ENCODE measurements around the gene PIP4K2B. TPM values are rescaled to one million over a fixed set of nuclear protein-coding genes. Genes with fewer than 3 reads are reported as not detected.

Gene PIP4K2B
- total and polyA plus RNA-seq, 5 experiments from 2014 or later, result 11.8 to 64.2 (median 17.8) TPM

DNA sequence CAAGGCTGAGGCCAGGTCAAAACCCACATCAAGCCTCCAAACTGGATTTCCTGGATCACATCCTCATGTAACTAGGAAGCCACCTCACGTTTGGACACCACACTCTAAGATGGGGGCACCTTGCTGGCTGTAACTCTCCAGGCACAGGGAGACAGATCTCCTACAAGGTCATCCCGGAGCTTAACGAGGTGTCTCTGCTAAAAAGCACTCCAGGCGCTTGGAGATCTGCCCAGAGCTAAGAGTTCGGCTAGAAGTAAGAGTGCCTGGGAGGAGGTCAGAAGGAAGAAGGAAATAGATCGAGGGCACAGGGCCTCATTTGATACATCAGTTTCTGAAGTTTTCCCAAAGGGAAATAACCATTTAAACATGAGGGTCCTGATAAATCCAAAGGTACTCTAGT is 30.9 kb downstream of the PIP4K2B start:
- Mint-ChIP-seq H3K36me3 (peaks cover 0 to 89% (median 4%) of the 10 kb centered on the region in 3 donors), H3K27ac (peak overlapping the region in 2 of 10 donors; percentile 11 to 55), H3K4me3 (no peak overlapping the region), H3K4me1 (peaks cover 1 to 15% (median 8%) of the 10 kb centered on the region in 4 donors), H3K9me3 (no peaks in the 10 kb centered on the region), H3K27me3 (no peaks in the 10 kb centered on the region)
- DNase-seq (no peak), ATAC-seq (no peak)
- POLR2A ChIA-PET, result no interaction called here

- ATAC-seq (no peak), DNase-seq (no peak)
- peaks cover 1 to 21% (median 13%) of the 10 kb centered on the region in 4 donors for H3K4me1 Mint-ChIP-seq
- no peak overlapping the region for H3K4me3 Mint-ChIP-seq
- H3K36me3 Mint-ChIP-seq, result peaks cover 0 to 87% (median 2%) of the 10 kb centered on the region in 3 donors
- POLR2A ChIA-PET, result no interaction called here
- H3K27ac Mint-ChIP-seq, result peak overlapping the region in 5 of 10 donors; percentile 18 to 73 (median 58)
- H3K9me3 Mint-ChIP-seq, result no peaks in the 10 kb centered on the region
- no peaks in the 10 kb centered on the region for H3K27me3 Mint-ChIP-seq
These were observed 33.0 kb downstream of the PIP4K2B start for GRCh38 chr17:38766341-38766740.

DNA sequence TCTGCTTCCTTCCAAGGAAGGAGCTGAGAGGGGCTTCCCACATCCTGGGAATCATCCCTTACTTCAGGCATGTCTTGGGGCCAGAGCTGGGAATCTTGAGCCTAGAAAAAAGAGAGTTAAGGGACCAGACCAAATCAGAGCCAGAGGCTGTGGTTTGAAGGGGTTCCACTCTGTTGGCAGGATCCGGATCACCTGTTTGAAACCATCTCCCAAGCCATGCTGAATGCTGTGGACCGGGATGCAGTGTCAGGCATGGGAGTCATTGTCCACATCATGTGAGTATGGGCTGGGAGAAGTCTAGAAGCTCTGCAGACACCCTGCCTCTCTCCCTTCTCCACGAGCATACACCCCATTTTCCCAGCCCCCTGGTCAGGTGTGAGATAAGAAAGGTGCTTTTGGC is 37.1 kb downstream of the PIP4K2B start:
- peaks cover 7 to 25% (median 13%) of the 10 kb centered on the region in 4 donors for H3K4me1 Mint-ChIP-seq
- H3K9me3 Mint-ChIP-seq, result no peaks in the 10 kb centered on the region
- peak overlapping the region in 3 of 10 donors; percentile 31 to 84 (median 46) for H3K27ac Mint-ChIP-seq
- DNase-seq (no peak), ATAC-seq (no peak)
- H3K27me3 Mint-ChIP-seq, result no peaks in the 10 kb centered on the region
- no peak overlapping the region for H3K4me3 Mint-ChIP-seq
- POLR2A ChIA-PET, result interaction anchor here (1.5 kb wide), 1 partner anchor 10 kb away, joined by 4 read pairs; the partner anchor contains the start of gene PSMB3
- peaks cover 0 to 93% (median 9%) of the 10 kb centered on the region in 3 donors for H3K36me3 Mint-ChIP-seq

- Mint-ChIP-seq H3K27ac (peak overlapping the region in 9 of 10 donors; percentile 14 to 89 (median 78)), H3K9me3 (no peaks in the 10 kb centered on the region)
These were observed 37.7 kb downstream of the PIP4K2B start for GRCh38 chr17:38761612-38762011.

GRCh38 chr17:38753071-38753506 is 46.3 kb downstream of the PIP4K2B start:
- Mint-ChIP-seq H3K27me3 (peaks cover 1 to 30% (median 14%) of the 10 kb centered on the region in 5 donors), H3K4me1 (peaks cover 22 to 65% (median 55%) of the 10 kb centered on the region in 4 donors), H3K27ac (peak overlapping the region; percentile 93 to 100 (median 98)), H3K4me3 (peak overlapping the region; percentile 87 to 100 (median 99)), H3K9me3 (peaks cover 0 to 3% (median 0%) of the 10 kb centered on the region in 9 donors), H3K36me3 (peaks cover 4 to 42% (median 10%) of the 10 kb centered on the region in 3 donors)
- POLR2A ChIA-PET, result interaction anchor here (1.4 to 2.1 kb wide), 3 partner anchors 22 to 48 kb away, joined by 5 to 22 read pairs (median 8); partner anchors contain the start of gene MLLT6
- DNase-seq (no peak), ATAC-seq (no peak)

More at GRCh38 chr17:38761612-38762011, 37.7 kb downstream of the PIP4K2B start:
- H3K27me3 Mint-ChIP-seq, result no peaks in the 10 kb centered on the region
- H3K4me1 Mint-ChIP-seq, result peaks cover 7 to 23% (median 13%) of the 10 kb centered on the region in 4 donors
- H3K36me3 Mint-ChIP-seq, result peaks cover 0 to 93% (median 9%) of the 10 kb centered on the region in 3 donors
- H3K4me3 Mint-ChIP-seq, result no peak overlapping the region
- DNase-seq (peak in 2 of 10 donors; percentile 35), ATAC-seq (peak; percentile 35 to 43)
- POLR2A ChIA-PET, result interaction anchor here (1.0 kb wide), 1 partner anchor 37 kb away, joined by 3 read pairs; no protein-coding TSS in a partner anchor

- peaks cover 0 to 3% (median 0%) of the 10 kb centered on the region in 9 donors for H3K9me3 Mint-ChIP-seq
- POLR2A ChIA-PET, result interaction anchor here (0.6 to 2.3 kb wide), 15 partner anchors 10 to 401 kb away, joined by 3 to 22 read pairs (median 7); partner anchors contain the start of genes CWC25, LASP1, MLLT6 and PIP4K2B
- peak within 1 kb of the TSS; percentile 87 to 100 (median 99) for H3K4me3 Mint-ChIP-seq
- peaks cover 1 to 33% (median 14%) of the 10 kb centered on the region in 5 donors for H3K27me3 Mint-ChIP-seq
- H3K4me1 Mint-ChIP-seq, result peaks cover 22 to 64% (median 59%) of the 10 kb centered on the region in 4 donors
- H3K27ac Mint-ChIP-seq, result peak within 1 kb of the TSS; percentile 93 to 100 (median 98)
- peaks cover 4 to 38% (median 7%) of the 10 kb centered on the region in 3 donors for H3K36me3 Mint-ChIP-seq
- peak; percentile 89 to 90 for ATAC-seq
- DNase-seq, result peak; percentile 85 to 98 (median 96)
These were observed 46.9 kb downstream of the PIP4K2B start, which contains the start of gene PSMB3 for GRCh38 chr17:38752308-38753070. PSMB3 (plus strand) TSS chr17:38752741; CDS start chr17:38752827, 86 bp downstream.

DNA sequence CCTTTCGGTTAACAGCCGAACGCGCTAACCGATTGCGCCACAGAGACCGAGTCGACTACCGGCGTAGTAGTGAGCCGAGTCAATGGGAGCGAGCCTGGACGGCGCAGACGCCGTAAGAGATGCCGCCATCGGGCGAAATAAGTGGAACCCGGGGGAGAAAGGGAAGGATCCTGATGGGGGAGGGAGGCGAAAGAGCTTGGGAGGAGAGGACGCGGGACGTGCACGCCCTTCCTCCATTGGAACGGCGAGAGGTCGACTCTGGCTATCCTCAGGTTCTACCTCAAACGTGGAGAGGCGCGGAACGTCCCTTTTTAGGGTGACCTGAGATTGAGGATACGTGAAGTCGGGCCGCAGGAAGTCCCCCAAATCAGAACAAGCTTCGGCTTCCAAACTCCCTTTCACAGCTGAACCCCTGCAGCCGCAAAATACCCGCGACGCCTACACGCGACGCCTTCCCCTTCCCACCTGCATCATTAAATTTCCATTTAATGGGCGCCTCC is 47.5 kb downstream of the PIP4K2B start:
- DNase-seq (peak; percentile 63 to 93 (median 86)), ATAC-seq (peak; percentile 38 to 51)
- Mint-ChIP-seq H3K4me1 (peaks cover 22 to 67% (median 61%) of the 10 kb centered on the region in 4 donors), H3K4me3 (peak overlapping the region; percentile 87 to 100 (median 99)), H3K27ac (peak overlapping the region; percentile 93 to 100 (median 98)), H3K9me3 (peaks cover 0 to 3% (median 0%) of the 10 kb centered on the region in 9 donors), H3K36me3 (peaks cover 4 to 32% (median 7%) of the 10 kb centered on the region in 3 donors), H3K27me3 (peaks cover 1 to 35% (median 14%) of the 10 kb centered on the region in 5 donors)
- POLR2A ChIA-PET, result interaction anchor here (0.6 to 2.3 kb wide), 16 partner anchors 11 to 401 kb away, joined by 3 to 22 read pairs (median 6); partner anchors contain the start of genes CWC25, LASP1, MLLT6 and PIP4K2B

GRCh38 chr17:38751144-38751807 is 48.1 kb downstream of the PIP4K2B start:
- H3K27me3 Mint-ChIP-seq, result peaks cover 4 to 41% (median 20%) of the 10 kb centered on the region in 5 donors
- no peak for DNase-seq
- H3K4me1 Mint-ChIP-seq, result peaks cover 27 to 71% (median 65%) of the 10 kb centered on the region in 4 donors
- H3K27ac Mint-ChIP-seq, result peak overlapping the region; percentile 93 to 100 (median 98)
- no peak for ATAC-seq
- POLR2A ChIA-PET, result interaction anchor here (0.6 to 2.3 kb wide), 13 partner anchors 12 to 118 kb away, joined by 3 to 22 read pairs (median 7); partner anchors contain the start of genes LASP1, MLLT6 and RPL23
- peak overlapping the region; percentile 87 to 100 (median 99) for H3K4me3 Mint-ChIP-seq
- H3K36me3 Mint-ChIP-seq, result peaks cover 4 to 26% (median 7%) of the 10 kb centered on the region in 3 donors
- peaks cover 0 to 3% (median 0%) of the 10 kb centered on the region in 9 donors for H3K9me3 Mint-ChIP-seq

GRCh38 chr17:38750312-38751121 is 48.8 kb downstream of the PIP4K2B start:
- POLR2A ChIA-PET, result interaction anchor here (0.5 to 2.3 kb wide), 5 partner anchors 13 to 119 kb away, joined by 3 to 11 read pairs (median 4); partner anchors contain the start of genes LASP1, MLLT6 and RPL23
- Mint-ChIP-seq H3K27ac (peak overlapping the region in 8 of 10 donors; percentile 12 to 100 (median 94)), H3K36me3 (peaks cover 4 to 18% (median 5%) of the 10 kb centered on the region in 3 donors), H3K4me1 (peaks cover 31 to 70% (median 65%) of the 10 kb centered on the region in 4 donors), H3K4me3 (peak overlapping the region; percentile 87 to 100 (median 99)), H3K27me3 (peaks cover 9 to 47% (median 24%) of the 10 kb centered on the region in 5 donors), H3K9me3 (peaks cover 0 to 3% (median 0%) of the 10 kb centered on the region in 9 donors)
- ATAC-seq (no peak), DNase-seq (peak in 2 of 10 donors; percentile 26 to 27)

DNA sequence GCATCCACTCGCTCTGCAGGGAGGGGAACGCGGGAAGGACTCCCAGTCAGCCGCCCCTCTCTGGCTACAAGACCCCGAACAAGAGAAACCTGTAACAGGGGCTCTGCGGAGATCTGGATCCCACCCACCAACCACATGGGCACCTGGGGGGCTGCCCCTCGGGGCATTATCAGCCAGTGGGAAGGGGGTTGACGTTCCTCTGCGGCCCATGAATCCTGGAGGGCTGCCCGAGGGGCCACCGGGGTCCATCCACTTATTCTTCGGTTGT is 49.4 kb downstream of the PIP4K2B start:
- ATAC-seq, result no peak
- Mint-ChIP-seq H3K27ac (peak overlapping the region in 1 of 10 donors; percentile 38), H3K9me3 (peaks cover 0 to 3% (median 0%) of the 10 kb centered on the region in 9 donors)

More for the DNA sequence above, 49.4 kb downstream of the PIP4K2B start:
- Mint-ChIP-seq H3K27me3 (peaks cover 9 to 52% (median 24%) of the 10 kb centered on the region in 5 donors), H3K36me3 (peaks cover 4 to 15% (median 5%) of the 10 kb centered on the region in 3 donors), H3K4me1 (peaks cover 31 to 66% (median 63%) of the 10 kb centered on the region in 4 donors), H3K4me3 (peak overlapping the region; percentile 61 to 100 (median 98))
- POLR2A ChIA-PET, result interaction anchor here (0.9 kb wide), 1 partner anchor 48 kb away, joined by 3 read pairs; no protein-coding TSS in a partner anchor
- no peak for DNase-seq

Data from naive thymus-derived CD8-positive, alpha-beta T cell (primary cell).